ENCODE measurements around the gene GNAT2.
"Not testable (repeated sequence)": the region's sequence is repeated elsewhere in the genome, so short reads cannot be mapped to it uniquely, and the experiment has no call there.

Gene GNAT2

GRCh38 chr1:109619576-109620400 lies at the start of gene GNAT2, which contains the start of gene AMPD2:
GNAT2 (minus strand) TSS chr1:109619616; CDS start chr1:109612870, 6,746 bp downstream.
AMPD2 (plus strand) TSS chr1:109619837; CDS start chr1:109621176, 1,339 bp downstream.
- peak; percentile 72 for DNase-seq (ENCODE audit: low read depth)

- no peak for DNase-seq (ENCODE audit: low read depth)
Measured at GRCh38 chr1:109668123-109668775, 48.8 kb upstream of the GNAT2 start.

- DNase-seq (ENCODE audit: low read depth): peak; percentile 76
Measured at GRCh38 chr1:109667452-109668122, 48.2 kb upstream of the GNAT2 start, which contains the start of gene GSTM2. GSTM2 (plus strand) TSS chr1:109668057; CDS start chr1:109668116, 59 bp downstream.

- DNase-seq (ENCODE audit: low read depth): no peak
Measured at GRCh38 chr1:109664671-109665070, 45.3 kb upstream of the GNAT2 start.

GRCh38 chr1:109661391-109661790 lies 42.0 kb upstream of the GNAT2 start:
- DNase-seq (ENCODE audit: low read depth): no peak

GRCh38 chr1:109660691-109661026 lies 41.2 kb upstream of the GNAT2 start:
- not testable (repeated sequence) for DNase-seq (ENCODE audit: low read depth)

GRCh38 chr1:109659997-109660690 lies 40.7 kb upstream of the GNAT2 start:
- no peak for DNase-seq (ENCODE audit: low read depth)

- DNase-seq (ENCODE audit: low read depth): no peak
Measured at GRCh38 chr1:109659145-109659544, 39.7 kb upstream of the GNAT2 start.

GRCh38 chr1:109658533-109659042 lies 39.2 kb upstream of the GNAT2 start:
- DNase-seq (ENCODE audit: low read depth): no peak

- DNase-seq (ENCODE audit: low read depth): no peak
Measured at GRCh38 chr1:109657970-109658369, 38.6 kb upstream of the GNAT2 start.

- no peak for DNase-seq (ENCODE audit: low read depth)
Measured at GRCh38 chr1:109657395-109657794, 38.0 kb upstream of the GNAT2 start.

- peak; percentile 81 for DNase-seq (ENCODE audit: low read depth)
Measured at GRCh38 chr1:109655615-109656519, 36.5 kb upstream of the GNAT2 start, which contains the start of gene GSTM4. GSTM4 (plus strand) TSS chr1:109656099; CDS start chr1:109656390, 291 bp downstream.

- DNase-seq (ENCODE audit: low read depth): no peak
Measured at GRCh38 chr1:109654519-109654918, 35.1 kb upstream of the GNAT2 start.

- DNase-seq (ENCODE audit: low read depth): no peak
Measured at GRCh38 chr1:109653306-109653705, 33.9 kb upstream of the GNAT2 start.

GRCh38 chr1:109652402-109652801 lies 33.0 kb upstream of the GNAT2 start:
- no peak for DNase-seq (ENCODE audit: low read depth)

- DNase-seq (ENCODE audit: low read depth): no peak
Measured at GRCh38 chr1:109650609-109651008, 31.2 kb upstream of the GNAT2 start.

- DNase-seq (ENCODE audit: low read depth): no peak
Measured at GRCh38 chr1:109649491-109649914, 30.1 kb upstream of the GNAT2 start.

- DNase-seq (ENCODE audit: low read depth): no peak
Measured at GRCh38 chr1:109644670-109645069, 25.3 kb upstream of the GNAT2 start.

- no peak for DNase-seq (ENCODE audit: low read depth)
Measured at GRCh38 chr1:109643385-109644230, 24.2 kb upstream of the GNAT2 start.

GRCh38 chr1:109642626-109643025 lies 23.2 kb upstream of the GNAT2 start:
- DNase-seq (ENCODE audit: low read depth): no peak

Data from CMK (cell line).